GM18505 (cell line): ENCODE data around the gene SLC25A21.
"Not testable (repeated sequence)": the region's sequence is repeated elsewhere in the genome, so short reads cannot be mapped to it uniquely, and the experiment has no call there.

Experiments used
- ATAC-seq: cut with Tn5 transposase; IDR thresholded peaks from one replicate; pipeline ENCODE4 v1.9.1; 2021; ENCODE audit not compliant: unreplicated experiment
- POLR2A ChIP-seq: IDR thresholded peaks from 4 replicates; pipeline ENCODE4 v1.6.1; 2011; ENCODE audit warnings: borderline replicate concordance; ENCODE audit not compliant: insufficient read depth, insufficient read length; ENCODE audit errors: extremely low read depth

SLC25A21 gene

GRCh38 chr14:36818794-36819384 is 353.5 kb downstream of the SLC25A21 start:
- no peak for ATAC-seq
- TF ChIP-seq POLR2A, result no peak

- ATAC-seq, result no peak
- TF ChIP-seq POLR2A, result no peak
These were observed 354.2 kb downstream of the SLC25A21 start for GRCh38 chr14:36818246-36818645.

- TF ChIP-seq POLR2A, result no peak
- no peak for ATAC-seq
These were observed 355.1 kb downstream of the SLC25A21 start for GRCh38 chr14:36817071-36817930.

- no peak for TF ChIP-seq POLR2A
- ATAC-seq, result no peak
These were observed 355.9 kb downstream of the SLC25A21 start for GRCh38 chr14:36816481-36816880.

GRCh38 chr14:36814783-36815182 is 357.6 kb downstream of the SLC25A21 start:
- ATAC-seq, result not testable (repeated sequence)

GRCh38 chr14:36810209-36810608 is 362.2 kb downstream of the SLC25A21 start:
- no peak for TF ChIP-seq POLR2A
- ATAC-seq, result no peak

GRCh38 chr14:36807727-36808126 is 364.7 kb downstream of the SLC25A21 start:
- no peak for TF ChIP-seq POLR2A
- ATAC-seq, result no peak

GRCh38 chr14:36805131-36805559 is 367.3 kb downstream of the SLC25A21 start:
- ATAC-seq, result no peak
- TF ChIP-seq POLR2A, result no peak

- no peak for ATAC-seq
- no peak for TF ChIP-seq POLR2A
These were observed 374.8 kb downstream of the SLC25A21 start for GRCh38 chr14:36797634-36798033.

- no peak for ATAC-seq
- TF ChIP-seq POLR2A, result no peak
These were observed 381.0 kb downstream of the SLC25A21 start for GRCh38 chr14:36791402-36791801.

- ATAC-seq, result no peak
These were observed 386.9 kb downstream of the SLC25A21 start for GRCh38 chr14:36785511-36785910.

GRCh38 chr14:36784541-36784940 is 387.9 kb downstream of the SLC25A21 start:
- ATAC-seq, result no peak
- TF ChIP-seq POLR2A, result no peak

More at GRCh38 chr14:36785511-36785910, 386.9 kb downstream of the SLC25A21 start:
- no peak for TF ChIP-seq POLR2A

GRCh38 chr14:36781897-36782296 is 390.5 kb downstream of the SLC25A21 start:
- no peak for ATAC-seq
- TF ChIP-seq POLR2A, result no peak

- ATAC-seq, result no peak
- no peak for TF ChIP-seq POLR2A
These were observed 398.8 kb downstream of the SLC25A21 start for GRCh38 chr14:36773558-36773957.
